NCI-H187 (cell line): Measurements from ENCODE around the gene ESPNL.
"Not testable (repeated sequence)": the region's sequence is repeated elsewhere in the genome, so short reads cannot be mapped to it uniquely, and the experiment has no call there.

Experiments
- DNase-seq, 2 experiments: peaks; one replicate each; lab custom pipeline; 2025; lab: John Stamatoyannopoulos, UW

ESPNL gene

DNA sequence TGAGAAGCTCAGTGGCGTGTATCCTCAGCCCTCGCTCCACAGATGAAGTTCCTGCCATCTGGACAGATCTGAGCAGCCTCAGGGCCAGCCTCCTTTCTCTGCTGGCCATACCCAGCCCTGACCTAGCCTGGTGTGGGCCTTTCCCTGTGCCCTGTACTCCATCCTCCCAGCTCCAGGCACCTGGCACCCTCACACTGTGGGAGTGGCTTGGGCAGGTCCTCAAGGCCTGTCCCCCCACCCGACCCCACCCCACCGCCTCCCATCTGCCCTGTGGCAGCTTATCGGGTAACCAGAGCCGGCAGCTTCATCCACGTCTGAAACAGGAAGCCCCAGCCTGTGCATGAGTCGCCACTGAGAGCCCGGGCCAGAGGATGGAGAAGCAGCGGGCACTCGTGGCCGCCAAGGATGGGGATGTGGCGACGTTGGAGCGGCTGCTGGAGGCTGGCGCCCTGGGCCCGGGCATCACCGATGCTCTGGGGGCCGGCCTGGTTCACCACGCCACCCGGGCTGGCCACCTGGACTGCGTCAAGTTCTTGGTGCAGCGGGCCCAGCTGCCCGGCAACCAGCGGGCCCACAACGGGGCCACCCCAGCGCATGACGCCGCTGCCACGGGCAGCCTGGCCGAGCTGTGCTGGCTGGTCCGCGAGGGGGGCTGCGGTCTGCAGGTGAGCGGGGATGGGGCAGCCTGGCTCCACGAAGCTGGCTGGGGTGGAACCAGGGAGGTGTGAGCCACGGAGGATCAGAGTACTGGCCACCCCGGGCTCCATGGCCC is at the start of gene ESPNL:
Gene ESPNL, plus strand, starts transcription at position 292 of the 772 bp plus-strand sequence. Its CDS starts 80 bp downstream, at position 372.
- DNase-seq, result no peak

GRCh38 chr2:238053191-238053776 is 46.9 kb upstream of the ESPNL start:
- DNase-seq, result no peak

GRCh38 chr2:238055841-238056240 is 44.3 kb upstream of the ESPNL start:
- DNase-seq, result no peak

DNA sequence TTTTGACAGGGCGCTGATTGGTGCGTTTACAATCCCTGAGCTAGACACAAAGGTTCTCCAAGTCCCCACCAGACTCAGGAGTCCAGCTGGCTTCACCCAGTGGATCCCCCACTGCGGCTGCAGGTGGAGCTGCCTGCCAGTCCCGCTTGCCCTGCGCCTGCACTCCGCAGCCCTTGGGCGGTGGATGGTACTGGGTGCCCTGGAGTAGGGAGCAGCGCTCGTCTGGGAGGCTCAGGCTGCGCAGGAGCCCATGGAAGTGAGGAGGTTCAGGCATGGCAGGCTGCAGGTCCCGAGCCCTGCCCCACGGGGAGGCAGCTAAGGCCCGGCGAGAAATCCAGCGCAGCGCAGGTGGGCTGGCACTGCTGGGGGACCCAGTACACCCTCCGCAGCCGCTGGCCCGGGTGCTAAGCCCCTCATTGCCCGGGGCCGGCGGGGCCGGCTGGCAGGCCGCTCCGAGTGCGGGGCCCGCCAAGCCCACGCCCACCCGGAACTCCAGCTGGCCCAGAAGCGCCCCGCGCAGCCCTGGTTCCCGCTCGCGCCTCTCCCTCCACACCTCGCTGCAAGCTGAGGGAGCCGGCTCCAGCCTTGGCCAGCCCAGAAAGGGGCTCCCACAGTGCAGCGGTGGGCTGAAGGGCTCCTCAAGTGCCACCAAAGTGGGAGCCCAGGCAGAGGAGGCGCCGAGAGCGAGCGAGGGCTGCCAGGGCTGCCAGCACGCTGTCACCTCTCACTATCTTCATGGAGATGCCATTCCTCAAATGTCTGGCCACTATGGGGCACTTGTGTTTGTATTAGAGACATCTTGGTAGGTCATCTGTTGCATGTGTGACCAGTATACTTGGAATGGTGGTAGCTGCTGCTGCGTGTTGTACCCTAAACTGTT is 42.2 kb upstream of the ESPNL start:
- not testable (repeated sequence) for DNase-seq

DNA sequence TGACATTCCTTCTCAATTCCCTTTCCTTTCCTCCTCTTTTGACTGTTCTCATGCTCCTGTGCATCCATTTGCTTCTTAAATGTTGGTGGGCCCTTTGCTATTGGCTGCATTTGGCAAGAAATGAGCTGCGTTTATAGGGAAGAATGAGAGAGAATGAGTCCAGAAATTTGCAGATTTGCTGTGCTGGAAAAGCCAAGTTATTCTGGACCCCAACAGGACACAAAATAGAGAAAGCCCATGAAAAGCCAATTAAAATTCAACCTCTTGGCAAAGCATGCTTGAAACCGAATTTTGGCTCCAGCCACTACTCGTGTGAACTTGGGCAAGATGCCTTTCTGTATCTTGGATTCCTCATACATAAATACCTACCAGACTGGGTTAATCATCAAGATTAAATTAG is 40.6 kb upstream of the ESPNL start:
- no peak for DNase-seq

GRCh38 chr2:238060096-238060541 is 40.0 kb upstream of the ESPNL start:
- no peak for DNase-seq

DNA sequence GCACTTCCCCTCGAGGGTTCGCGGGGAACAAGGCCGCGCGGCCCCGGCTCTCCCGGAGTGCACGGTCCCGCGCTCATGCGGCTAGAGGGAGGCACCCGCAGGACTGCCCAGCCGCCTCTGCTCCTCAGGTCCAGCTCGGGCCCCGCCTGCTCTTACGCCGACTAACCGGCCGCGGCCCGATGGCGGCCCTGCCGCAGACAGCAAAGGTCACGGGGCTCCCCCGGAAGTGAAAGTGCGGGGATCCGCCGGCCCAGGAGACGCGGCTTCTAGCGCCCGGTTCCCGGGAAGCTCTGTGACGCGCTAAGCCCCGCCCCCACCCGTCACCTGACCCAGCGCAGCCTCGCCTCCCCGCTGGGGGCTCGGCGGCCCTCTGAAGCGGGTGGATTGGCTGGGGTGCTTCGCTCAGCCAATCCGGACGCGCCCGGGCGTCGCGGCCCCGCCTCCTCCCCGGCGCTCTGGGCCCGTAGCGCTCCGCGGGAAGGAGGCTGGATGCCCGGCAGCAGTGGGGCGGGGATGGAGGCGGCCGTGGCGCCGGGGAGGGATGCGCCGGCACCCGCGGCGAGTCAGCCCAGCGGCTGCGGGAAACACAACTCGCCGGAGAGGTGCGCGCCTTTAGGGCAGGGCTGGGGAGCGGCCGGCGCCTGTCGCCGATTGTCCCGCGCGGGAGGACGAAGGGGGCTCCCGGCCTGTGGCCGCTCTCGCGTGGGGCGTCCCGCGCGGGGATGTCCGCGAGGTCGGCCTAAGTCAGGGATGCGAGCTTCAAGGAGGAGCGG is 39.4 kb upstream of the ESPNL start, which contains the start of gene SCLY:
Gene SCLY, plus strand, starts transcription at position 460 of the 773 bp plus-strand sequence. Its CDS starts 54 bp downstream, at position 514.
- DNase-seq, result peak; percentile 82 to 88

DNA sequence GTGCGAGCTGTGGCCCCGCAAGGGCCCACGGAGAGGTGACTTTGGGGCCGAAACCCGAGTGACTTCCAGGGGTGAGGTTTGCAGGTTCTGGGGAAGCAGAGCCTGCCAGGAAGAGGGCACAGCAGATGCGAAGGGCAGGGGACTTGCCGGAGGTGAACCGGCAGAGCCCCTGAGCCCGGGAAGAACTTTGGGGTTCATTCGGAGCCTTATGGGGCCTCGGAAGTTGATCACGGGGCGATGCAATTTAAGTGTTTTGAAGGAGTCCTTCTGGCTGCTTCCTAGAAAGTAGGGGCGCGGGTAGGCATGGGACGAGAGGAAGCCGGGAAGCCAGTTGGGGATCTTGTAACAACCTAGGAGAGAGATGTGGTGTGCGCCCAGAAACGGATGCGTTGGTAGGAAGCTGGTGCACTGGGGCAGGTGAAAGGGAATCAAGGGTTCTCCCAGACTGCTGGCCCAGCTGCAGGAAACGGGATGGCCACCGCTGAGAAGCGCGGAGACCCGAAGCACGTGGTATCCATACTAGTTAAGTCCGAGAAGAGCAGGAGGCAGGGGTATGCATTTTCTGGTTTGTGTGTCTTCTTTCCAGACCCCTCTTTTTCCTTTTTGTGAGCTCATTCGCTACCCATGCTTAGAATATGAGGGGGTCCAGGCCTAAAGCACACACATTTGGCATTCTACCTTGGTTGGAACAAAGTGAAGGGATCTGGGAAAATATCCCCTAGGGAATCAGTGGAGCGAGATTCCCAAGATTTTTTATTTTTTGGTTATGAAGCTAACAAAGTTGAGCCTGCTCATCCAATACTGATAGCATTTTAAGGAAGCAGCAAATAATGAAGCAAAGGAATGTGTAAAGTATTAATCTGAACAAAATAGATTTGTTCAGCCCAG is 38.6 kb upstream of the ESPNL start:
- no peak for DNase-seq

DNA sequence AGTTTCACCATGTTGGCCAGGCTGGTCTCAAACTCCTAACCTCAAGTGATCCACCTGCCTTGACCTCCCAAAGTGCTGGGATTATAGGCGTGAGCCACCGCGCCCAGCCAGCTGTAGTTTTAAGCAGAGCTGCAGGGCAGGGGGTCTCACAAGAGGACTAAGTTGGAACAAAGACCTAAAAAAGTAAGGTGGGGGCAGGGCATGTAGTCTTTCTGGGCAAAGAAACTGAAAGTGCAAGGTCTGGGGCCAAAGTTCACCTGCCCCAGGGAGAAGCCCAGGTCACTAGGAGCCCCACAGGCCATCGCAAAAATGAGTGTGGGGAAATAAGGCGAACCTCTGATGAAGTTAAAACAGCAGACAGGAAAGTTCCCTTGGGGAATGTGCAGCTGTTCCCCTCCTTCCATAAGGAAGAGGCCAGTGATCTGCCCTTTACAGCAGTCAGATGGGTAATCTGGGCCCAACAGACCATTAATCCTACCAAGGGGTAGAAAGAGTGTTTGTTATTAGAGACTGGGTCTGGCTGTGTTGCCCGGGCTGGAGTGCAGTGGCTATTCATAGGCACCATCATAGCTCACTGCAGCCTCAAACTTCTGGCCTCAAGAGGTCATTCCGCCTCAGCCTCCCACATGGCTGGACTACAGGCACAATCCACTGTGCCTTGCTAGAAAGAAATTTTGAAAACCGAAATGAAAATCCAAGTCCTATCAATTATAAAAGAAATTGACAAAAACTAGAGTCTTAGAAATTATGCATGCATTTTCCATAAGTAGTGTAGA is 36.5 kb upstream of the ESPNL start:
- DNase-seq, result no peak

DNA sequence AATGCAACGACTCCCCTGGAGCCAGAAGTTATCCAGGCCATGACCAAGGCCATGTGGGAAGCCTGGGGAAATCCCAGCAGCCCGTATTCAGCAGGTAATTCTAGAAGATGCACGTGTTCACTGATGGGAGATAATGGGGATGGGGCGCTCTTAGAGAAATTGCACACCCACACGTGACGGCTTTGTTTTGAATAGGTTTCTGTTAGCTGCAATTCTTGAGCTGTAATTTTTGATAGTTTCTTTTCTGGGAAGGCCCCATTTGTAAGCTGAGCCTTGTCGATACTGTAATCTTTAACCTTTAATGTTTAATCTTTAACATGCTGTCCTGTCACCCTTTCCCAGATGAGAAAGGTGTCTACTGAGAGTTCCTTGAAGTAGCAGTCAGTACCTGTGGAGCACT is 35.8 kb upstream of the ESPNL start:
- no peak for DNase-seq

DNA sequence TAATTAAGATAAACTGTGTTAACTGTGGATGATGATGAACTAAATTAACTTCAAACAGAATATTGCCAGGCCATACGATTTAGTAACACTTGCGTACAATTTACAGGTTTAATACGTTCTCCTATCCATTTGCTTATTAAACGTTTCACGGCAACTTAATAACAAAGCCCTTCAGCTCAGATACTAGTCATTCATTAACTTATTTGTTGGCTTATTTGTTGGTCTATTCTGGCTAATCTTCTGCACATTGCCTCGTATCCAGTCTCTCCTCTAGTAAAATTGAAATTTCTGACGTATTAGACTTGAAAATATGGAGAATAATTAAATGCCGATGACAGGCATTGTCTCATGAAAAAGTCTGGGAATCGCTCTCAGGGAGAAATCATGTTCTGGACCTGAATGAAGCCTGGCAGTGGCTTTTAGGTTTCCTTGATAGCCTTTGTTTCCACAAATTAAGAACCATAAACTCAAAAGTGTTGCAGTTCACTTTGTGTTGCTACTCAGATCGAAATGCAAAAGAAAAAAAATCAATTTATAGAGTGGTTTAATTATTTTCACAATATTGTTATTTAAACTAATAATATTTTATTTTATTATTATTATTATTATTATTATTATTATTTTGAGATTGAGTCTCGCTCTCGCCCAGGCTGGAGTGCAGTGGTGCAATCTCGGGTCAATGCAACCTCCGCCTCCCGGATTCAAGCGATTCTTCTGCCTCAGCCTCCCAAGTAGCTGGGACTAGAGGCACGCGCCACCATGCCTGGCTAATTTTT is 34.9 kb upstream of the ESPNL start:
- no peak for DNase-seq

DNA sequence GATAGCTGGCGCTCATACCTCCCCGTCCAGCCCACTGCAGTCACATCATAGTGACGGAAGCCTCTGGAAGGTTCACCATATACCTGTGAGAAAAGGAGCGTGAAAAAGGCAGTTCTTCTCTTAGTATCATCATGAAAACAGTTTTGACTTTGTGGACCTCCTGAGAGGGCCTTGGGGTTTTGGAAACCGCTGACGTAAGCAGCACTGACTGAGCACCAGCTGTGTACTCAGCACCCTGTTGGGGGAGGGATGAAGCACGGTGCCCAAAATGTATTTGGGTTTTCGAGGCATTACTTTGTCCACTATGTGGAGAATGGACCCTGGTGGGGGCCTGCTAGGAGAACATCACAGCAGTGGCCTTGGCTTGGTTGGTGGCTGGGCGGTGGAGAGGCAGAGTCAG is 33.9 kb upstream of the ESPNL start:
- no peak for DNase-seq

DNA sequence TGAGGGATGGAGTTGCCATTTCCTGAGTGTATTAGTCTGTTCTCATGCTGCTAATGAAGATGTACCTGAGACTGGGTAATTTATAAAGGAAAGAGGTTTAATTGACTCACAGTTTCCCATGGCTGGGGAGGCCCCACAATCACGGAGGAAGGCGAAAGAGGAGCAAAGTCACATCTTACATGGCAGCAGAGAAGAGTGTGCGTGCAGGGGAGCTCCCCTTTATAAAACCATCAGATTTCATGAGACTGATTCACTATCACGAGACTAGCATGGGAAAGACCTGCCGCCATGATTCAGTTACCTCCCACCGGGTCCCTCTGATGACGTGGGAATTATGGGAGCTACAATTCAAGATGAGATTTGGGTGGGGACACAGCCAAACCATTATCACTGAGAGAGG is 33.4 kb upstream of the ESPNL start:
- DNase-seq, result not testable (repeated sequence)

- no peak for DNase-seq
Observed at GRCh38 chr2:238067939-238068338, 32.2 kb upstream of the ESPNL start.

DNA sequence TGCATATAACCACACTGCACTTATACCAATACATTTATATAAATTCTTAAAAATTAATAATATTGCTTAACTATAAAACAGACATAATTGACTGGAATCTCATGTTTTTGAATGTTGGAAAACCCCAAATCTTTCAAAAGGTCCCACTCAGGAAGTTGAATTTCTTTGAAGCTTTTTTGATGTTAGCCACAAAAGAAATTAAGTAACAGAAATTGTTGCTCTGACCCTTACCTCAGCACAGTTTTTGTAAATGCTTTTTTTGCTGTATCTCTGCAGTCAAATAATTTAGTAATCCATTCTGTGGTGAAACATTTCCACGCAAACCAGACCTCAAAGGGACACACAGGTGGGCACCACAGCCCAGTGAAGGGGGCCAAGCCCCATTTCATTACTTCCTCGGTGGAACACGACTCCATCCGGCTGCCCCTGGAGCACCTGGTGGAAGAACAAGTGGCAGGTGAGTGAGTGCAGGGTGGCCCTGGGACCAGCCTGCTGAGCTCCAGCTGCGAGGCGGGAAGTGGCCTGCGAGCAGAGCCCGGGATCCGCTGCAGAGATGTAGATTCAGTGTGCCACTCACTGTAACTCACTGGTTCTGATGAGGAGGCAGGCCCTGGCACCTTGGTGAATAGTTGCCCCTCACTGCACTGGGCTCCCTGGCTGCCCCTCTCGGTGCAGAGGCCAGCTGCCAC is 31.0 kb upstream of the ESPNL start:
- no peak for DNase-seq

GRCh38 chr2:238069877-238070276 is 30.3 kb upstream of the ESPNL start:
- DNase-seq, result no peak

GRCh38 chr2:238075397-238075796 is 24.7 kb upstream of the ESPNL start:
- DNase-seq, result no peak

GRCh38 chr2:238077292-238077691 is 22.8 kb upstream of the ESPNL start:
- DNase-seq, result no peak
